MG63 (cell line): Measurements from ENCODE around the gene NDUFS8. TPM values are rescaled to one million over a fixed set of nuclear protein-coding genes. Genes with fewer than 3 reads are reported as not detected.

Experiments used
- DNase-seq: peaks from one replicate; pipeline ENCODE4 v3.0.0-alpha.2; 2020
- H3K27me3 ChIP-seq: fragments of 250-450 bp; sonication (Bioruptor Pico); 2 replicates; pipeline ENCODE4 v1.5.1; 2020; ENCODE audit warnings: mild to moderate bottlenecking, moderate library complexity
- H3K36me3 ChIP-seq: fragments of 250-450 bp; sonication (Bioruptor Pico); 2 replicates; pipeline ENCODE4 v1.5.1; 2020; ENCODE audit warnings: mild to moderate bottlenecking, moderate library complexity
- H3K4me3 ChIP-seq: fragments of 250-450 bp; sonication (Bioruptor Pico); 2 replicates; pipeline ENCODE4 v1.5.1; 2020; ENCODE audit warnings: mild to moderate bottlenecking, moderate library complexity
- H3K9me3 ChIP-seq: fragments of 250-450 bp; sonication (Bioruptor Pico); 2 replicates; pipeline ENCODE4 v1.5.1; 2020; ENCODE audit warnings: mild to moderate bottlenecking, moderate library complexity
- total RNA-seq: library from RNA; depleted of rRNA; stranded (reverse); fragments of >200 nt; shearing (Covaris generic); gene quantifications from 2 replicates; pipeline ENCODE4 v1.2.3, GENCODE V29; 2014; ENCODE audit warnings: low replicate concordance

Gene NDUFS8
- total RNA-seq, 1 experiment from 2014 or later = 256 TPM

- H3K36me3 ChIP-seq = no peaks in the 10 kb centered on the region
- H3K9me3 ChIP-seq = no peaks in the 10 kb centered on the region
- H3K4me3 ChIP-seq = no peak overlapping the region
- no peaks in the 10 kb centered on the region for H3K27me3 ChIP-seq
- no peak for DNase-seq
Measured at GRCh38 chr11:67999201-67999629, 31.3 kb upstream of the NDUFS8 start.

- no peaks in the 10 kb centered on the region for H3K36me3 ChIP-seq
Measured at GRCh38 chr11:67999704-68000103, 30.8 kb upstream of the NDUFS8 start.

GRCh38 chr11:68002575-68002937 is 27.9 kb upstream of the NDUFS8 start:
- Histone ChIP-seq H3K9me3 (no peaks in the 10 kb centered on the region), H3K4me3 (no peak overlapping the region), H3K27me3 (no peaks in the 10 kb centered on the region), H3K36me3 (no peaks in the 10 kb centered on the region)
- DNase-seq = no peak

More at GRCh38 chr11:67999704-68000103, 30.8 kb upstream of the NDUFS8 start:
- no peak overlapping the region for H3K4me3 ChIP-seq
- no peaks in the 10 kb centered on the region for H3K27me3 ChIP-seq
- DNase-seq = no peak
- no peaks in the 10 kb centered on the region for H3K9me3 ChIP-seq

- H3K36me3 ChIP-seq = no peaks in the 10 kb centered on the region
- H3K4me3 ChIP-seq = peak overlapping the region; percentile 53
- no peaks in the 10 kb centered on the region for H3K27me3 ChIP-seq
- no peaks in the 10 kb centered on the region for H3K9me3 ChIP-seq
- no peak for DNase-seq
Measured at GRCh38 chr11:68002938-68003845, 27.3 kb upstream of the NDUFS8 start.

- Histone ChIP-seq H3K36me3 (no peaks in the 10 kb centered on the region), H3K27me3 (no peaks in the 10 kb centered on the region), H3K9me3 (no peaks in the 10 kb centered on the region), H3K4me3 (peak within 1 kb of the TSS; percentile 53)
- peak; percentile 90 for DNase-seq
Measured at GRCh38 chr11:68003846-68004550, 26.5 kb upstream of the NDUFS8 start, which contains the start of gene UNC93B1. UNC93B1 (minus strand) TSS chr11:68004097; CDS start chr11:68004043, 54 bp downstream.

GRCh38 chr11:68004551-68005335 is 25.7 kb upstream of the NDUFS8 start:
- H3K27me3 ChIP-seq = no peaks in the 10 kb centered on the region
- no peak for DNase-seq
- peak overlapping the region; percentile 53 for H3K4me3 ChIP-seq
- H3K9me3 ChIP-seq = no peaks in the 10 kb centered on the region
- no peaks in the 10 kb centered on the region for H3K36me3 ChIP-seq

GRCh38 chr11:68006606-68007166 is 23.8 kb upstream of the NDUFS8 start:
- Histone ChIP-seq H3K27me3 (no peaks in the 10 kb centered on the region), H3K9me3 (no peaks in the 10 kb centered on the region)
- DNase-seq = no peak

GRCh38 chr11:68007498-68008380 is 22.7 kb upstream of the NDUFS8 start:
- no peak overlapping the region for H3K4me3 ChIP-seq
- DNase-seq = no peak
- H3K27me3 ChIP-seq = no peaks in the 10 kb centered on the region
- no peaks in the 10 kb centered on the region for H3K9me3 ChIP-seq
- no peaks in the 10 kb centered on the region; the same call in 1 of the 2 replicates for H3K36me3 ChIP-seq

More at GRCh38 chr11:68006606-68007166, 23.8 kb upstream of the NDUFS8 start:
- Histone ChIP-seq H3K36me3 (no peaks in the 10 kb centered on the region), H3K4me3 (no peak overlapping the region)

GRCh38 chr11:68008381-68009337 is 21.8 kb upstream of the NDUFS8 start:
- H3K9me3 ChIP-seq = no peaks in the 10 kb centered on the region
- peaks cover 2% of the 10 kb centered on the region for H3K36me3 ChIP-seq
- no peak for DNase-seq
- H3K27me3 ChIP-seq = no peaks in the 10 kb centered on the region
- no peak overlapping the region for H3K4me3 ChIP-seq

- no peak for DNase-seq
- Histone ChIP-seq H3K27me3 (no peaks in the 10 kb centered on the region), H3K9me3 (no peaks in the 10 kb centered on the region), H3K36me3 (peaks cover 7% of the 10 kb centered on the region), H3K4me3 (peak overlapping the region; percentile 54)
Measured at GRCh38 chr11:68009391-68010089, 20.9 kb upstream of the NDUFS8 start.

- H3K36me3 ChIP-seq = peaks cover 7% of the 10 kb centered on the region
- peak within 1 kb of the TSS; percentile 54 for H3K4me3 ChIP-seq
- no peaks in the 10 kb centered on the region for H3K9me3 ChIP-seq
- peak; percentile 97 for DNase-seq
- H3K27me3 ChIP-seq = no peaks in the 10 kb centered on the region
Measured at GRCh38 chr11:68010090-68011041, 20.1 kb upstream of the NDUFS8 start, which contains the start of gene ALDH3B1. ALDH3B1 (plus strand) TSS chr11:68010327; CDS start chr11:68015298, 4,971 bp downstream.

GRCh38 chr11:68011051-68011943 is 19.2 kb upstream of the NDUFS8 start:
- Histone ChIP-seq H3K36me3 (peaks cover 7% of the 10 kb centered on the region), H3K4me3 (peak overlapping the region; percentile 54), H3K9me3 (no peaks in the 10 kb centered on the region), H3K27me3 (no peaks in the 10 kb centered on the region)
- DNase-seq = no peak
